Measurements from ENCODE around the gene CEP19. TPM values are rescaled to one million over a fixed set of nuclear protein-coding genes. Genes with fewer than 3 reads are reported as not detected.

The CEP19 gene
- total RNA-seq, 3 donors from 2014 or later = 0.23 to 3.8 (median 0.70) TPM

- ATAC-seq (peak; percentile 36), DNase-seq (no peak)
- H3K9me3 ChIP-seq = no peaks in the 10 kb centered on the region
- intact Hi-C loops (cut with DNase I, micrococcal nuclease) = no loop called here
- no peaks in the 10 kb centered on the region for H3K4me1 ChIP-seq (ENCODE audit: low read depth)
- no peaks in the 10 kb centered on the region for H3K36me3 ChIP-seq (ENCODE audit: low read depth)
- no peak for TF ChIP-seq CTCF (IDR thresholded peaks at IDR 0.05)
- no peak overlapping the region for H3K4me3 ChIP-seq
Measured at GRCh38 chr3:196670339-196670738, 41.7 kb downstream of the CEP19 start.

- H3K4me1 ChIP-seq (ENCODE audit: low read depth) = no peaks in the 10 kb centered on the region
- intact Hi-C loops (cut with DNase I, micrococcal nuclease) = no loop called here
- no peak overlapping the region for H3K4me3 ChIP-seq
- TF ChIP-seq CTCF (IDR thresholded peaks at IDR 0.05) = no peak
- H3K36me3 ChIP-seq (ENCODE audit: low read depth) = no peaks in the 10 kb centered on the region
- H3K9me3 ChIP-seq = no peaks in the 10 kb centered on the region
- ATAC-seq = no peak
- no peak for DNase-seq
Measured at GRCh38 chr3:196667056-196667825, 44.8 kb downstream of the CEP19 start.

- ATAC-seq (peak; percentile 36), DNase-seq (no peak)
- Histone ChIP-seq H3K9me3 (no peaks in the 10 kb centered on the region), H3K4me3 (no peak overlapping the region), H3K36me3 (ENCODE audit: low read depth) (no peaks in the 10 kb centered on the region), H3K4me1 (ENCODE audit: low read depth) (no peaks in the 10 kb centered on the region)
- no peak for TF ChIP-seq CTCF (IDR thresholded peaks at IDR 0.05)
- intact Hi-C loops (cut with DNase I, micrococcal nuclease) = no loop called here
Measured at GRCh38 chr3:196666001-196666867, 45.8 kb downstream of the CEP19 start.

GRCh38 chr3:196662711-196663571 is 49.1 kb downstream of the CEP19 start:
- Histone ChIP-seq H3K9me3 (no peaks in the 10 kb centered on the region), H3K4me1 (ENCODE audit: low read depth) (no peaks in the 10 kb centered on the region), H3K36me3 (ENCODE audit: low read depth) (no peaks in the 10 kb centered on the region), H3K4me3 (no peak overlapping the region)
- ATAC-seq (no peak), DNase-seq (no peak)
- no peak for TF ChIP-seq CTCF (IDR thresholded peaks at IDR 0.05)
- intact Hi-C loops (cut with DNase I, micrococcal nuclease) = no loop called here

GRCh38 chr3:196662033-196662432 is 50.0 kb downstream of the CEP19 start:
- H3K4me3 ChIP-seq = no peak overlapping the region
- no peak for DNase-seq
- H3K4me1 ChIP-seq (ENCODE audit: low read depth) = no peaks in the 10 kb centered on the region
- no peaks in the 10 kb centered on the region for H3K36me3 ChIP-seq (ENCODE audit: low read depth)
- intact Hi-C loops (cut with DNase I, micrococcal nuclease) = no loop called here
- ATAC-seq = no peak
- no peaks in the 10 kb centered on the region for H3K9me3 ChIP-seq
- no peak for TF ChIP-seq CTCF (IDR thresholded peaks at IDR 0.05)
